M059J (cell line): ENCODE results near the gene CTNNA3. TPM values are rescaled to one million over a fixed set of nuclear protein-coding genes. Genes with fewer than 3 reads are reported as not detected.
A peak's percentile ranks its signal among the peaks of the same experiment; 100 is the strongest.

Source experiments
- DNase-seq: peaks from one replicate; pipeline ENCODE4 v3.0.0-alpha.2; 2012; ENCODE audit warnings: low read depth
- total RNA-seq: library from RNA; depleted of rRNA; stranded (reverse); fragments of >200 nt; shearing (Covaris generic); gene quantifications from 2 replicates; pipeline ENCODE4 v1.2.3, GENCODE V29; 2014

CTNNA3 gene
- total RNA-seq, 1 experiment from 2014 or later: 0.02 TPM

DNA sequence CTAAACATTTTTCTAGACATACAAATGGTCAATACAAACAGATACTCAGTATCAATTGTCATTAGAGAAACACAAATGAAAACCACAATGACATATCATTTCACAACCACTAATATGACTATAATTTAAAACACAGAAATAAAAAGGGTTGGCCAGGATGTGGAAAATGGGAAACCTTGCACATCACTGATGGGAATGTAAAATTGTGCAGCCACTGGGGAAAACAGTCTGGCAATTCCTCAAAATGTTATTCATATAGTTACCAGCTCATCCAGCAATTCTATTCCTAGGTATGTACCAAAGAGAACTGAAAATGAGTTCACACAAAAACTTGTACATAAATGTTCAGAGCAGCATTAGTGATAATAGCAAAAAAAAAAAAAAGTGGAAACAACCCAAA lies 876.3 kb downstream of the CTNNA3 start:
- DNase-seq: no peak

DNA sequence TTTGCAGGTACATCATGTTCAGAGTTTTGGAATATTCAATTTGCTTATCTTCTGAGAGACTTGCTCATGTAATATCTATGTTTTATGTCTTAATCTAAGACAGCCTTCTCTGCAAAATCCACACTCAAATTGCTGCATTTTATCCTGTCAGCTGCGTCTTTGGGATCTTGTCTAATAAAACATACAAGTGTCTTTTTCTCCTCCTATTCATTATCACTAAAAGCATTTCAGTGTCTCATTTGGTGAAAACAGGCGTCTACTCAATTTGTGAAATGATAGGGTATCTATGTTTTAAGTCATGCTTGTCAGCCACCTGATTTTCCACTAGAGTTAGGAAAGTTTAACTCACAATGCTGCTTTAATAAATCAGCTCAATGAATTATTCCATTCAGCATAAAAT lies 882.9 kb downstream of the CTNNA3 start:
- DNase-seq: no peak

DNA sequence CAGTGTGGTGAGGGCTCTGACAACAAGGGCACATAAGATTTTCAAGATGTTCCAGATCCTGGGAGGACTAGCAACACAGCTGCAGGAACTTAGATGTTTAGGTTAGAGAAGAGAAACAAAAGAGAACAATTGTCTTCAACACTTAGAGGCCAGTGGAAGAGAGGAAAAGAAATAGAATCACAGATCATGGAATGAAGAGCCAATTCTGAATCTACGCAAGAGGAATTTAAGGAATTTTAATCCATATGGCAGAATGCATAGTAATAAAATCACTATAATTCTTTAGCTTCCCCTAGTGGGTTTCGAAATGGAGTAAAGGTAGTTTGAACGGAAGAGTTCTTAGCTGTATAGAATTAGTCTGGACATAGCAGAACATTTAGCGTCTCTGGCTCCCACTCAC lies 884.8 kb downstream of the CTNNA3 start:
- DNase-seq: no peak

DNA sequence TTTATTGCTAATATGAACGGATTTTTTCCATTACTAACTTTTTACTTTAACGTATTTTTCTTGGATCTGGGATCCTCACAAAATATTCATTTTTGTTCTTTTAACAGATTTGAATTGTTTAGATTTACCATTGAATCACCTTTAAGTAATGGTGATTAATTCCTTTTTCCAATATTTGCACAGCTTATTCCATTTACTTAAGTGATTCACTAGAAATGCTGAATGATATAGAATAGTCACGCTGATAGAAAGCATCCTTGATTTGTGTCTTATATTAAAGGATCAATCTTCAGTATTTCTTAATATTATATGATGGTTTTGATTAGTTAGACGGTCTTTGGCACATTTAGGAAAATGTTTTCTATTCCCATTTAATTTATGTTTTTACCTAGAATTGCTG lies 886.6 kb downstream of the CTNNA3 start:
- DNase-seq: no peak

DNA sequence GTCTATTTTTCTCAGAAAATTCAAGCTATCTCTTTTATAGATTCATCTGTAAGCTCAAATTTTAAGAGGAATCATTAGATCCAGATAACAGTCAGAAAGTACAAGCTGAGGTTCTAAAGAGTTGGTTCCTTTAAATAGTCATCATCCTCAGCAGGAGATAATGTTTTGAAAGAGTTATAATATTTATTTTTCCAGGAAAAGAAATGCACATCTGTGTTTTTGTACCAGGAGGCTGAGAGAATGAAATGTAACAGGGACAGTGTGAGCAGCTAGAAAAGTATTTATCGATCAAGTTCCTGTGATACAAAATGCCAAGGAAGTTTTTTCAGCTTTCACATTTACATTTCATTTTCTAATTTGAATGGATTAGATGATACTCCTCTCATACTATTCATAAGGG lies 890.4 kb downstream of the CTNNA3 start:
- DNase-seq: no peak

DNA sequence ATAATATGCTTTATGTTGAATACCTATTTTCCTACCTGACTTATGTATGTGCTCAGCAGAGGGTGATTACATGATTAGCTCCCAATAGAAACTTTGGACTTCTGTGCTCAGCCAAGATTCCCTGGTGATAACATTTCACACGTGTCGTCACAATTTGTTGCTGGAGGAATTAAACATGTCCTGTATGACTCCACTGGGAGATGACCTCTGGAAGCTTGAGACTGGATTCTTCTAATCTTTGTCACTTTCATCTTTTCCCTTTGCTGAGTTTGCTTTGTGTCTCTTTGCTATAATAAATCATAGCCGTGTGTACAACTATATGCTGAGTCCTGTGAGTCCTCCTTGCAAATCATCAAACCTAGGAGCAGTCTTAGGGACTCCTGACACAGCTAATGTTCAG lies 891.0 kb downstream of the CTNNA3 start:
- peak; percentile 34 for DNase-seq

DNA sequence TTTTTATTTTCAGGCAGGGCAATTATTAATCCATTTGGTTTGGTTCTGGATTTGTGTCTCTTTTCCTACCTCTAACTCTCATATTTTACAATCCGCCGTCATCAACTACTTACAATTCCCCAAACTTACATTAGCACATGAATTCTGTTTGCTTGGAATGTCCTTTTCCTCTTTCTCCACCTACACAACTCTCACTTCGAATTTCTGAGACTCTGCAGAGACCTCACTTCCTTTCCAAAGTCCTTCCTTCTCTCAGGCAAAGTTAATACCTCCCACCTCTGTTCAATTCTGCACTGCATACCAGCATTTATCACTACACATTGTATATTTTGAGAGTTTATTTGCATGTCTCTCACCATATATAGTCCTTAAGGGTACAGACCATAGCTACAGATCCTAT lies 892.8 kb downstream of the CTNNA3 start:
- DNase-seq: no peak

DNA sequence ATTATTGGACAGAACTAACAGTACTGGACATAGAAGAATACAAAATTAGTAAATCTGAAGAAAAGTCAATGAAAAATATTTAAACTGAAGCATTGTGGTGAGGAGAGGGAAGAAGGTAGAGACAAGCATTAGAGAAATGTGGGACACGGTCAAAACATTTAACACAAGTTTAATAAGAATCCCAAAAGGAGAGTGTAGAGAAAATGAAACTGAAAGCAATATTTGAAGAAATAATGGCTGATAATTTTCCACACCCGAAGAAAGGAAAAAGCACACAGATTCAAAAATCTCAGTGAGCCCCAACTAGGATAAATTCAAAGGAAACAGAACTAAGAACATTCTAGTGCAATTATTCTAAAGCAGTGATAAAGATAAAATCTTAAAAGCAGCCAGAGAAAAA lies 896.5 kb downstream of the CTNNA3 start:
- peak; percentile 37 for DNase-seq

DNA sequence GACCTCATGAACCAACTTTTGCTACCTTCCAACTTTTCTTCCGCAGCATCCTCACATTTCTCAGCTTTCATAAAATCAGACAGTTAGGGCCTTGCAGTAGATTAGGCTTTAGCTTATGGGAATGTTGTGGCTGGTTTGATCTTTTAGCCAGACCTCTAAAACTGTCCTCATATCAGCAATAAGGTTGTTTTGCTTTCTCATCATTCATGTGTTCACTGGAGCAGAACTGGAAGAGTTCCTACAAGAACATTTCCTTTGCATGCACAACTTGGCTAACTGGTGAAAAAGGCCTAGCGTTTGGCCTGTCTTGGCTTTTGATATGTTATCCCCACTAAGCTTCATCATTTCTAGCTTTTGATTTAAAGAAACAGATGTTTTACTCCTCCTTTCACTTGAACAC lies 900.1 kb downstream of the CTNNA3 start:
- peak; percentile 4 for DNase-seq

DNA sequence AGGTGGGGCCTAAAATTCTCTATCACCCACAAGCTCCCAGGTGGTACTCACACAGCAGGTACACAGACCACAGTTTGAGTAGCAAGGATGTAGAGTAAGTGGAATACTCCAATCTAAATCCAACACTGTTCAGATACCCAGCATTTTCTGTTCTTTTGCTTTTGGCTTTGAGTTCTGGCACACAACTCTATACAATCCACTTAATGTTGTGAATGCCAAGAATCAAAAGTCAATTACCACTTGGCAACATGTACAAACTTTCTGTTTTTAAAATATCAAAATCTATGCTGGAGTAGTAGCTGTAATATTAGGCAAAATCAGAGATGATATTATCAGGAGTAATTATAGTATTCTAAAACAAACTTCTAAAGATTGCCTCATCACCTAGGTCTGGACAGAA lies 903.6 kb downstream of the CTNNA3 start:
- DNase-seq: no peak

DNA sequence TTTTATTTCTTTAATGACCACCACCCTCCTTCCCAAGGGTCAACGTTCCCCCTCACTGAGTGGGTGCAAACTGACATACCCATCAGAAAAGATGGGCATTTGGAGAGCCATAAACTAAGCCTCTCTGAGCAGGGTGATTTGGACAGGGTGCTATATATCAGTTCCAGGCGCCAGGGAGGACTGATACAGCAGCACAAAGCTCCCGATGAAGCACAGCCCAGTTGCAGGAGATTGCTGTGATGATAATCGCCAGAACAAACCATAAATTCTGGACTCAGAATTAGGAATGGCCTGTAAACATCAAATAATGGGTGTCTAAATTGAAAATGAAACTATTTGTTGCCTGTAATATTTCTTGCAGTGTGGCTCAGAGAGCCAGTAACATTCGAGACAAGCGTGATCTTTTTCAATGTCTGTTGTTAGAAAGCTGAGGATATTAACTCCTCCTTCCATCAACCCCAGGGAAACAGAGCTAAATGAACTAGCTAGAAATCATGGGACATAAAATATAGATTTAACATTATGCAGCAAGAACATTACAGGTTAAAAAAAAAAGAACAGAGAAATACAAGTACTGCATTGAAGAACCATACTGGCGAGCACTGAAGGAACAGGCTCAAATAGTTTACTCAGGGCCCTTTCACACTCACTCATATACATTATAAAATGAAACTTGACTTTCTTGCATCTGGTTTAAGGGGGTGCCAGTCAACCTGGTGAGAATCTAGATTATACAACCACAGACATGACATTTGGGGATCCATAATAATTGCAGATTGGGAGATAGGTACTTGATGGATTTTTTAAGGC lies 907.6 kb downstream of the CTNNA3 start:
- DNase-seq: peak; percentile 25

DNA sequence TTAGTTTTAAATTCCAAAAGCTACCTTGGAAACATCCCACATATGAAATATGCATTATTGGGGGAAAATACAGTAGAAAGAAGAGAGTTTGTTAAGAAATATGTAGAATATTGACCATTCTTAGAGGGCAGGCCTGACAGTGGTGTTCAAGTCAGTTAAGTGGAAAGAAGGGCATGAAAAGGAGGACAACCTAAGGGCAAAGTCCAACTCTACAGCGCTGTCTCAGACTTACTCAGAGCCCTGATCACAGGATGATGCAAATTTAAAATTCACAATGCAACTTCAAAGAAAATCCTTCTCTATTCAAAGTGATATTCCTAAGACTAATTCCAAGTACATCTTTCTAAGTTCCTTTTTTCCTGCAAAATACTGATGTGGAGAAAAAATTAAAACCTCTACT lies 909.3 kb downstream of the CTNNA3 start:
- no peak for DNase-seq

DNA sequence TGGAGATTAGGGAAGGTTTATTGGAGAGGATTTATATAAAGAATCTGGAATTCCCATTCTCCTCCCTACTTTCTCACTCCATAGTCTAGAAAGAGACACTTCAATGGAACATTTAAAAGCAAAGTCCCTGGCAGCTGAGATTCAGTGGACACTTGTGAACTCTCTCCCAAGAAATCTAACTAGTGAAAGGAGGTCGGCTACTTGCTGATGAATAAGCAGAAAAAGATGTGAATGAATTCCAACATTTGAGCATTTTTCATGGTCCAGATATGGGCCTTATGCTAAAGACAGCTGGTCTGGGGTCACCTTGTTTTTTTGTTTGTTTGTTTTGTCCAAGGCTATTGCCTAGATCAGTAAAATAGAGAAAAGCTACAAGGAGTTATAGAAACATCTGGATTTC lies 911.2 kb downstream of the CTNNA3 start:
- DNase-seq: peak; percentile 3

DNA sequence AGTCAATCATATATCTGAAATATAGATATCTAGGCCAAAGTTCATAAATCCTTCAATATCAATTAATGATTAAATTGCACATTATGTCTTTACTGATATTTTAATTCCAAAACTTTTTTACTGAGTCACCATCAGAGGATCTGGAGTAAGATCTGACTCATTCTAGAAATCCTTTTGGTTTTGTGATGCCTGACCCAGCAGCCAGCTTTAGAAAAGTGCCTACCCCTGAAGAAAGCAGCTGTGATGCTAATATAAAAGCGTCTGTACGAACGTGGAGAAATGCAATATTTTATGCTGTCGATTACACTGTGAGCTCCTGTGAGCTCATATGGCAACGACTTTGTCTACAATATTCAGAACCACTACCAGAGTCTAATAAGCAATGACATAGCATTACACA lies 912.7 kb downstream of the CTNNA3 start:
- peak; percentile 56 for DNase-seq

DNA sequence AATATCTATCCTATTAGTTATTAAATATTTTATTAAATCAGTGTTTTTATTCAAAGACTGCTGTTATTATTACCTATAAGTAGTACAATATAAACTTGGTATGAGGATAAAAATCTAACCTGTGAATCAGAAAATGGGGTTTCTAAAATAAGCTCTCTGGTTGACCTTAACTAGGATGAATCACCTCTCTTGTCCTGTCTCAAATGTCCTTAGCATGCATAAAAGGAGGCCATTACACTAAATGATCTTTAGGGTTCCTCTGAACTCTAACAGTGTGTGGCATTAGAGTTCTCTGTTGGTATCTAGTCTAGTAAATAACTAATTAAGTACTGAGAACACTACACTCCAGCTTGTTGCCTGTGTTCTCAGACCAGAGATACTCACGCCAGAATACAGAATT lies 913.2 kb downstream of the CTNNA3 start:
- peak; percentile 58 for DNase-seq

DNA sequence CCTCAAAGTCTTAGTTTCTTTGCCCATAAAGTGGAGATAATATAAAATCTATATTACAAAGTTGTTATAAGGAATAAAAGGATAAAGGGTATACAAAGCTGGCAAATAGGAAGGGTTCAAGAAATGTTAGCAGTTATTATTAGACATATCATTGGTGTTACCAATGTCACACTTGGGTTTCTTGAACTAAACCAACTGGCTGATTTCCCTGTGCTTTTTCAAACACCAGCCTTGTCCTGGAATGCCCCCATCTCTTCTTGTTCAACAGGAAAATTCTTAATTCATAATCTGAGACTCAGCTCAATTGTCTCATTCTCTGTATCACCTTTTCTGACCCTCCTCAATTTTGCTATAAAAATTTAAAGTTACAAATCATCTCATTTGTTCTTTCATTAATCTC lies 913.9 kb downstream of the CTNNA3 start:
- no peak for DNase-seq

DNA sequence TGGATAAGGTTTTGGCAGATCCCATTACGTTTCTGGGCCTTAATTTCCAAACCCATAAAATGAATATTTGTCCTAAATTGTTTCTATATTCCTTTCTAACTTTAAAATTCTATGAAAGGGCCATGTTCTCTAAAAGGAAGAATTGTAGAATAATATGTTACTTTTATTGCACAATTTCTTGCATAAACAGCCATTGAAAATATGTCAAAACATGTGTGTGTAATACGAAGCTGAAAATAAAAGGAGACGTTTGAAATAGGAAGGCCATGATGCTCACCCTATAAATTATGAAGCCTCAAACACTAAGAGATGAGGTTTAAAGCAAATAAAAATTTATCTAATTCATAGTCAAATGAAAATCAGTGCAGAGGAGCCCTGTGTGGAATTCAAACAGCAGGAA lies 915.2 kb downstream of the CTNNA3 start:
- no peak for DNase-seq

DNA sequence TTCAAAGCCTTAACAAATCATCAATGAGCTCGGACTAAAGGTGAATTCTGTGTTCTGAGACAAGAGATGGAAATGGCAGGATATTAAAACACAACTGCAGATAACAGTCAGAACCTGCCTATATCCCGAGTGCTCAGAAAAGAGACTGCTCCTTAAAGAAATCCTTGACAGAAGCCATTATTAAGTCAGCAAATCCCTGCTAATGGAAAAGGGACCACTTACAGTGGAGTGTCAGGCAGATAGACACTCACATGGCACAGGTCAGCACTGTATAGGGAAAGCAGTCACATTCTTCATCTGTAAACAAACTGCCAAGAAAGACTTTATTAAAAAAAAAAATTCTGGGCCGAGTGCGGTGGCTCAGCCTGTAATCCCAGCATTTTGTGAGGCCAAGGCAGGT lies 917.6 kb downstream of the CTNNA3 start:
- no peak for DNase-seq

DNA sequence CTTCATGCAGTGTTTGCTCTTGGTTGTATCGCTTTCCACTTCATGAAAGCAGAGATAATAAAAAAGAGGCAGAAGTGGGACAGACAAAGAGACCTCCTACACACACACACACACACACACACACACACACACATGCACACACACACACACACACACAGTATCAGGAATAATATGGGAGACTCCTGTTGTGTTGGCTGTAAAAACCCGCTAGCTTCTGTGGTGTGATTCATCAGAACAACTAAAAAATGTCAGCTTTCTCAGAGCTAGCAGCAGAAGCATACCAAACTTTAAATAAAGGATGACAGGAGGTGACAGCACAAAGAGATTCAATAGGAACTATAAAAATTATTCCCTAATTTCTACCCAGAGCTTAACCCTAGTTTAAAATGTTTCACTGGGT lies 918.3 kb downstream of the CTNNA3 start:
- DNase-seq: no peak

DNA sequence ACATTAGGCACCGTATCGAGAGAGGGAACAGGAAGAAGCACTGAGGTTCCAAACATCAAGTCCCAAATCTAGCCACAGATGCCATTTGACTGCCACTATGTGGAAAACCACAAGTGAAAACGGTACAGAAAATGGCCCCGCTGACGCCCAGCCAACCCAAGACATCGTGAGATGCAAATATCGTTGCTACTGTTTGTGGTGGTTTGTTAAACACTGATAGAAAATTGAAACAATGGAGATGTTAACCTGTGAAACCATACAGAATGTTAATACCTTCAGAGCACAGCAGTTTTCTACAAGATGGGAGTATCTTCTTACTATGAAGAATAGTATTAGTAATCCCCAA lies 922.5 kb downstream of the CTNNA3 start:
- DNase-seq: no peak

DNA sequence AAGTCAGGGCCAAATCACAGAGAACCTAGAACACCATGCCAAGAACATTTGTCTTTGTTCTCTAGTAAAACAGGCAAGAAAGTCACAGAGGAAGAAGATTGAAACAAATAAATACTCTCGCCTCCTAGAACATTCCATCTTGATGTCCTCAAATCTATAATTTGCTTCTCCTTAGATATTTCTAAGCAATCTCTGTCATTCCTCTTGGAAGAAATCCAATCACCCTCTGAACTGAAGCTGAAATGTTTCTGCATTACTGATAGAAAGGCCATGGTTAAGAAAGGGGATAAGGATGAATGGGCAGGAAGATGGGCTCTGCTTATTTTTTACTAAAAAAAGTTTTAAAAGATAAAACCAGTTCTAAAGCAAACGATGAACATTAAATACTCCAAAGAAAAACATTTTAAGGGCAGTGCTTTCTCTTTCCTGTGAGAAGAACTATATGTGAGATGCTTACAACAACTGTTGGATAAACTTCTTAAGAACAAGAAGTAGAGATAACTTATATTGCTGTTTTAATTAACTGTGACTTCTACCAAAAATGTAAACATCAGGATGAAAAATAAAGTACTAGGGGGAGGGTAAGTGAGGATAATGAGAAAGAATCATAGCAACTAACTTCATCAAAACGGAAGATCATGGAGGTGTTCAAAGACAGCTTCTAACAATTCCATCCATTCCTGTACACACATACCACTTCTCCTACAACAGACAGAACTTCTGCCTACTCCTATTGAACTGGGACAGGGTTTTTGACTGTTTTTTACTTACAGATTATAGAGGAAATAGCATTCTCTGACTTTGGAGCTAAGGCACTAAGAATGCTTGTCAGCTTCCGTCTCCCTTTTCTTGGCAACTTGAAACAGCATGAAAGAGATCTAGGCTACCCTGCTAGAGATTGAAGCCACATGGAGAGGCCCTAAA lies 923.2 kb downstream of the CTNNA3 start:
- no peak for DNase-seq

DNA sequence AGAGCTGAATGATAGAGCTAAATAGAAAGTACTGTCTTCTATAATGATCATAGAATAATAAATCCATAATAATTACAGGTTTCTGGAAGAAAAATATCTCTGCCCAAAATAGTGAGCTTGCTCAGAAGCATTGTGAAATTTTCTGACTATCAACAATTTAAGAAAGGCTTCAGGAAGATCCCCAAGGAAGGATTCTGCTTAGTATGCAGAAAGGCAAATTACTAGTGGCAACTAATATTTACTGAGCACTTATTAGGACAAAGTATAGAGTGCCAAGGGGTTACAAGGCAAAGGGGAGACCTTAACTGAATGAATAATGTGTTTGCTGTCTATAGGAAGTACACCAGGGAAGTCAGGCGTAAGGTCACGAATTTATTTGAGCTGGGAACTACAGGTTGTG lies 928.3 kb downstream of the CTNNA3 start:
- no peak for DNase-seq

DNA sequence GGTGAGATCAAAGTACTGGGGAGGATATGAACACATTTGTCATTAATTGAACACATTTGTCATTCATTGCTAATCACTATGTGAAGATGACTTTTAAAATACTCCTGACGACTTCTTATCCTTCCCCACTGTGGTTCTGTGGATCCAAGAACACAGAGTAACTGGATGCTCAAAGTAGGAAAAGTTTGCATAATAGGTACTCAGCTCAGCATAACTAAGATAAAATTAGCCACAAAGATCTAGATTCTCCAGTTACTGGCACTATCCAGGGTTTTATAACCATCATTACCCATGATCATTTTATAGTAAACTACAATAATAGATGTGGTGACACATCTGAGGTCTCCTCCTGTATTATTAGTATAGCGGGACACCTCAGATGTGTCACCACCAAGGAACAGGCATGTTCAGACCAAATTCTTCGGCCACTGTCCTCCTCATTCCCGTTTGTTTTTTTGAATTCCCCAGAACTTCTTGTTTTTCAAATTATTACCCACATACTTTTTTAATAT lies 933.7 kb downstream of the CTNNA3 start:
- DNase-seq: no peak
